AG09319 (cell line): ENCODE results near the gene CASTOR1.

ENCODE experiments used
- DNase-seq: peaks from one replicate; pipeline ENCODE4 v3.0.0-alpha.2; 2010; ENCODE audit warnings: low read depth; ENCODE audit errors: extremely low read depth
- TF ChIP-seq, protein P1 (sequence below): IDR thresholded peaks from 2 replicates; pipeline ENCODE4 v1.5.1; 2011; ENCODE audit warnings: low read depth, mild to moderate bottlenecking, inconsistent platforms, low read length, moderate library complexity

CASTOR1 gene

DNA sequence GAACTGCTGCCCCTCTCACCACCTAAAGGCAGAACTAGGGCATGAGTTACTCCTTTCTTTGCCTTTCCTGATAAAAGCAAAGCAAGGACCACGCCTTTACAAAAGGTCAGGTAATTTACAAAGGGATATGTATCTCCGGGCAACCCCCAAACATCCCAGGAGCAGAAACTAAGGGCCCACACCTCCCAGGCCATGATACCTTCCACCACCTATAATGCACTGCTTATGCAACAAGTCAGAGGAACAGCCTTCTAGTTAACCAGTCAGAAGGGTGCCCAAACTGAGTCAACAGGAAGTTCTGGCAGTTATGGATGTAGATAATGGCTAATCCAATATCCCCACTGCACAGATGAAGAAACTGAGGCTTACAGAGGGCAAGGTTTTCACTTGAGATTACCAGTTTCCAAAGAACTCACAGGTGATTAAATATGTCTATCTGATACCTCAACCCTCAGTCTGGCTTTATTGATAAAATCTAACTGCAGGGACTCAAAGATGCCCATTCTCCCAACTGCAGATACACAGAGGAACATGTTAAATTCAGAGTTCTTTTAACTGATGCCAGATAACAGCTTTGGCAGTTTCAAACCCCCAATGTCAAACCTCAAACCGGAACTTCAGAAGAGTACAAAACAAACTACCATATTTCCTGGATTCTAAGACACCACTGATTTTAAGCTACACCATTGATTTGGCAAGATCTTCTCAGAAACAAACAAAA lies 16.8 kb upstream of the CASTOR1 start:
- TF ChIP-seq, protein P1, sequence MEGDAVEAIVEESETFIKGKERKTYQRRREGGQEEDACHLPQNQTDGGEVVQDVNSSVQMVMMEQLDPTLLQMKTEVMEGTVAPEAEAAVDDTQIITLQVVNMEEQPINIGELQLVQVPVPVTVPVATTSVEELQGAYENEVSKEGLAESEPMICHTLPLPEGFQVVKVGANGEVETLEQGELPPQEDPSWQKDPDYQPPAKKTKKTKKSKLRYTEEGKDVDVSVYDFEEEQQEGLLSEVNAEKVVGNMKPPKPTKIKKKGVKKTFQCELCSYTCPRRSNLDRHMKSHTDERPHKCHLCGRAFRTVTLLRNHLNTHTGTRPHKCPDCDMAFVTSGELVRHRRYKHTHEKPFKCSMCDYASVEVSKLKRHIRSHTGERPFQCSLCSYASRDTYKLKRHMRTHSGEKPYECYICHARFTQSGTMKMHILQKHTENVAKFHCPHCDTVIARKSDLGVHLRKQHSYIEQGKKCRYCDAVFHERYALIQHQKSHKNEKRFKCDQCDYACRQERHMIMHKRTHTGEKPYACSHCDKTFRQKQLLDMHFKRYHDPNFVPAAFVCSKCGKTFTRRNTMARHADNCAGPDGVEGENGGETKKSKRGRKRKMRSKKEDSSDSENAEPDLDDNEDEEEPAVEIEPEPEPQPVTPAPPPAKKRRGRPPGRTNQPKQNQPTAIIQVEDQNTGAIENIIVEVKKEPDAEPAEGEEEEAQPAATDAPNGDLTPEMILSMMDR = no peak
- DNase-seq = no peak

DNA sequence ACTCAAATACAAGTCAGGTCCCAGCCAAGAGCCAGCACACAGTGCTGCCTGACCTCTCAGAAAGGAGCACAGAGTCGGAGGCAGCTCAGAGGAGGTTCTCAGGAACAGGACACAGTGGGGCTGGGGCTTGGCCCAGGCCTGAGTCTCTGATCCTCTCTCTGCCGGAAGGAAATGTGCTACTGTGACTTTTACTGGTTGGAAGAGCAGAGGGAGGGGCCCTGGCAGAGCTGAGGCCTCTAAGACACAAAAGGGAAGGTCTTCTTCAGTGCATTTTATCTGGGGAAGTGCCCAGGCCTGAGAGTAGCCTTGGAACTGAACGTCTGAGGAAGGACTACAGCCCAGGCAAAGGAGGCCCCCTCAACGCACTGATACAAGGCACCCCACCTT lies 16.2 kb upstream of the CASTOR1 start:
- no peak for DNase-seq
- TF ChIP-seq, protein P1 = no peak

DNA sequence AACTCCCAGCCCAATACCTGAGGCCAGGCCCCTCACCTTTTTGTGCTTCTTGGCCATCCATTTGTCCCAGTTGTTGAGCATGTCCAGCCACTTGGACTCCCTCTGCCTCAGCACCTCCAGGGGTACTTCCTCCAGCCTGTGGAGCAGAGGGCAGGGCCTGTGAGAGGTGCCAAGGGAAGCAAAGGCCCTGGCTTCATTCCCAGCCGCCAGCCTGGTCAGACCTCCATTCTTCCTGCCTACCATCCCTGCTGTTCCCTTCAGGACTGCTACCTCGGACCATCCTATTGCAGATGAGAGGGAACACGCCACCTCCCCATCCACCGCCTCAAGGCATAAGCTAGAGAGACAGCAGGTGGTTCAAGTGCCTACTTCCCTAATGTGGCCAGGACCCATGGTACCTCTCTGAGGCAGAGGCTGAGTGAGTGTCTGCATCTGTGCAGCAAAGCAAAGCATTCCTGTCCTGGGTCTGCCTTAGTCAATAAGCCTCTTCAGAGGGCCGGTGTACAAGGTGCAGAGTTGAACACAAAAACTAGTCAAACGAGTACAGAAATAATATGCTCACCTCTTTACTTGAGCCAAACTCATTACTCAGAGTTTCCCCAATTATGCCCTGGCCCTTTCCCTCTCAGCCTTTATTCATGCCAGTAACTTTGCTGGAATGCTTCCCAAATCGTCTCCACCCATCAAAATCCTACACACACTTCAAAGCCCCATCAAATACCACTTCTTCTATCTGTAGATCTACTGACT lies 15.4 kb upstream of the CASTOR1 start:
- TF ChIP-seq, protein P1 = no peak
- no peak for DNase-seq

DNA sequence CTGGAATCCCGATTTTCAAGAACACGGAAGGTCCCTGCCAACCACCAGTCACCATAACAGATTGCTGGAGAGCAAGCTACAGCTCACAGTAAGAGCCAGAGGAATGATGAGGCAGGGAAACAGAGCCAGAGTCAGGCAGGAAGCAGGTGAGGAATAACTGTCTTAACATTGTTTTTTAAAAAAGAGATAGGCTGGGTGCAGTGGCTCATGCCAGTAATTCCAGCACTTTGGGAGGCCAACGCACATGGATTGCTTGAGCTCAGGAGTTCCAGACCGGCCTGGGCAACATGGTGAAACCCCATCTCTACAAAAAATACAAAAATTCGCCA lies 13.5 kb upstream of the CASTOR1 start:
- TF ChIP-seq, protein P1 = no peak
- DNase-seq = no peak

DNA sequence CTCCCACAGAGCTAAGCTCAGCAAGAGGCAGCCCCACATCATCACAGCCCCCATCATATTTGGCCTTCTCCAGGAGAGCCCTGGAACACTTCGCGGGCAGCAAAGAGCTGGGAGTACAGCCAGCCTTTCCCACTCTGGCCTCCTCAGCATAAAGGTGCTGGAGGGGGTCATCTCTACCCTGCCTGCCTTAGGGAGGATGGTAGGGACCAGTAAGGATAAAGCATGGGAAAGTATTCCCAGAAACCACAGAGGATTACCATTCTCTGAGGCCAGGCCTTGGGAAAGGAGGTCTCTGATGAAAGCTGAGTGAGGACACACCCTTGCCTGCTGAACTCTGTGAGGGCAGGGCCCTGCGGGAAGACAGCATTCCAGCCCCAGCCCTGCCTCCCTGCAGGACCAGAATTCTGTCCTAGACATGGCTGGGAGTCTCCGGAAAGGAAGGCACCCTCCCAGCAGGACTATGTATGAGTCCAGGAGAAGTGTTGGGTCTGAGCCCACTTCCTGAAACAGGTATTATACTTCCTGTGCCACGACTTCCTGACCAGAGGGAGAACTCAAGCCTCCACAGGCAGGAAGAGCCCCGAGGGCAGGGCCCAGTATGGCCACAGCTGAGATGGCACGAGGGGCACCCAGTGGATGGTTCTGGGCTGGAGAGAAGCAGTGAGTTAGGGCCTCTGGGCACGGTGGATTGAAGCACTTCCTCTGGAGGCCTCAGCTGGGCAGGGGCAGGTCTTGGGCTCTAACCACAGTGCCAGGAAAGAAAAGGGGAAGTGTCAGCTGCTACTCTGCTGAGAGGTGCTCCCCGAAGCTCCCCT lies 12.9 kb upstream of the CASTOR1 start:
- peak; percentile 76 for DNase-seq
- TF ChIP-seq, protein P1 = no peak

DNA sequence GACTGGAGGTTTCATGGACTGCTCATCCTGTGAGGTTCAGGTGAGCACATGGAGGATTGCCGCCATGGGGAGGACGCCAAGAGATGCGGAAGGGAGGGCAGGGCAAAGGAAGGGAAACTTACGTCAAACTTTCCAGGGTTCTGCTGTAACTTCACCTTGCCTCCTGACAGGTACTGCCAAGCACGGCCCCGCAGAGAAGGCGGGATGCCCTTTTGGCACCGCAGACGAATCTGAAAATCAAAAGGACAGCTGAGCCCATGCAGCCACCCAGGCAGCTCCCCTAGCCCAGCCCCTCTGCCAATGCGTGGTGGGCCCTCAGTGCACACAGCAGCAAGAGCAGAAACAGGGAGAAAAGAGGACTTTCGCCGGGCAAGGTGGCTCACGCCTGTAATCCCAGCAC lies 10.0 kb upstream of the CASTOR1 start:
- no peak for DNase-seq
- TF ChIP-seq, protein P1 = no peak
